SIG-M5 treated with dmso at 0.1 percent for 504 hours (cell line): ENCODE results near the gene PCCA.
"Not testable (repeated sequence)": the region's sequence is repeated elsewhere in the genome, so short reads cannot be mapped to it uniquely, and the experiment has no call there.

Source experiments
- DNase-seq: peaks from one replicate; lab custom pipeline; 2025; ENCODE audit not compliant: unreplicated experiment; lab: John Stamatoyannopoulos, UW

PCCA gene

GRCh38 chr13:100088644-100089464 is at the start of gene PCCA:
Gene PCCA, plus strand, starts transcription at chr13:100089093. Its CDS starts 28 bp downstream, at chr13:100089121.
- peak; percentile 89 for DNase-seq

- DNase-seq: no peak
Observed at GRCh38 chr13:100039740-100040139, 49.2 kb upstream of the PCCA start.

- no peak for DNase-seq
Observed at GRCh38 chr13:100040196-100040595, 48.7 kb upstream of the PCCA start.

GRCh38 chr13:100044936-100045335 is 44.0 kb upstream of the PCCA start:
- no peak for DNase-seq

GRCh38 chr13:100045355-100045754 is 43.5 kb upstream of the PCCA start:
- no peak for DNase-seq

GRCh38 chr13:100051070-100051469 is 37.8 kb upstream of the PCCA start:
- DNase-seq: no peak

GRCh38 chr13:100059827-100060226 is 29.1 kb upstream of the PCCA start:
- no peak for DNase-seq

- DNase-seq: no peak
Observed at GRCh38 chr13:100063333-100063732, 25.6 kb upstream of the PCCA start.

- DNase-seq: no peak
Observed at GRCh38 chr13:100063906-100064305, 25.0 kb upstream of the PCCA start.

- no peak for DNase-seq
Observed at GRCh38 chr13:100068133-100068931, 20.6 kb upstream of the PCCA start.

- no peak for DNase-seq
Observed at GRCh38 chr13:100069278-100069677, 19.6 kb upstream of the PCCA start.

GRCh38 chr13:100075700-100076587 is 12.9 kb upstream of the PCCA start:
- no peak for DNase-seq

- DNase-seq: not testable (repeated sequence)
Observed at GRCh38 chr13:100079003-100079402, 9.9 kb upstream of the PCCA start.

- not testable (repeated sequence) for DNase-seq
Observed at GRCh38 chr13:100083401-100083800, 5.5 kb upstream of the PCCA start.

- DNase-seq: no peak
Observed at GRCh38 chr13:100088273-100088643, 635 bp upstream of the PCCA start.

- no peak for DNase-seq
Observed at GRCh38 chr13:100089465-100090032, 656 bp downstream of the PCCA start.

- DNase-seq: no peak
Observed at GRCh38 chr13:100090861-100091260, 2.0 kb downstream of the PCCA start.

GRCh38 chr13:100091391-100091790 is 2.5 kb downstream of the PCCA start:
- DNase-seq: no peak

- DNase-seq: not testable (repeated sequence)
Observed at GRCh38 chr13:100092273-100092672, 3.4 kb downstream of the PCCA start.

GRCh38 chr13:100095498-100095897 is 6.6 kb downstream of the PCCA start:
- no peak for DNase-seq

GRCh38 chr13:100096526-100096925 is 7.6 kb downstream of the PCCA start:
- DNase-seq: no peak
